Esophagus muscularis mucosa (tissue), 4 donors: ENCODE measurements around the gene ZNF641. TPM values are rescaled to one million over a fixed set of nuclear protein-coding genes. Genes with fewer than 3 reads are reported as not detected.
A peak's percentile ranks its signal among the peaks of the same experiment; 100 is the strongest.

Source experiments
- DNase-seq: peaks from one replicate; pipeline ENCODE4 v3.0.0-alpha.2; 2017; ENCODE audit errors: extremely low spot score
- H3K27ac ChIP-seq, 4 donors: fragments of 200-600 bp; sonication (generic); replicated peaks in 1 of 4; 1 replicate in 3 of 4; 2 replicates in 1 of 4; pipeline ENCODE4 v1.5.1; 2016 to 2019; ENCODE audit warnings: mild to moderate bottlenecking in 1 of 4
- H3K27me3 ChIP-seq, 4 donors: fragments of 200-600 bp; sonication (generic); one replicate each; pipeline versions ENCODE4 v1.5.1 to v1.6.0; 2016 to 2019
- H3K36me3 ChIP-seq, 4 donors: fragments of 200-600 bp; sonication (generic); one replicate each; pipeline ENCODE4 v1.5.1; 2016 to 2019
- H3K4me1 ChIP-seq, 4 donors: fragments of 200-600 bp; sonication (generic); one replicate each; pipeline ENCODE4 v1.5.1; 2016 to 2019
- H3K4me3 ChIP-seq, 4 donors: fragments of 200-600 bp; sonication (generic); 1 replicate in 2 of 4; 2 replicates in 2 of 4; pipeline ENCODE4 v1.5.1; 2016 to 2019; ENCODE audit warnings: mild to moderate bottlenecking in 4 of 4, moderate library complexity in 1 of 4
- H3K9me3 ChIP-seq, 4 donors: fragments of 200-600 bp; sonication (generic); 1 replicate in 3 of 4; 2 replicates in 1 of 4; pipeline ENCODE4 v1.5.1; 2016 to 2019
- EP300 ChIP-seq: sonication (generic); formaldehyde crosslinking; IDR thresholded peaks from one replicate; pipeline ENCODE4 v1.6.1; 2017; ENCODE audit warnings: antibody characterized with exemption
- POLR2A ChIP-seq: fragments of 450-650 bp; IDR thresholded peaks from one replicate; pipeline ENCODE4 v1.6.1; 2017; ENCODE audit warnings: antibody characterized with exemption, moderate library complexity, mild to moderate bottlenecking, low read depth
- POLR2AphosphoS5 ChIP-seq, 2 donors: sonication (generic); formaldehyde crosslinking; IDR thresholded peaks; one replicate each; pipeline ENCODE4 v1.6.1; 2017; ENCODE audit warnings: antibody characterized with exemption in 2 of 2
- WGBS: methylation state at CpG from one replicate; pipeline ENCODE4 v1.1.5; 2018; 5-methylcytosine and 5-hydroxymethylcytosine counted together
- intact Hi-C: fragments of 100-400 bp; cut with DNase I; formaldehyde crosslinking; loops from one replicate; pipeline ENCODE4 v1.15.1; 2023
- total RNA-seq, 4 donors: library from RNA; depleted of rRNA; stranded (reverse); fragments of >200 nt; gene quantifications; one replicate each; pipeline versions ENCODE4 v1.1.0 to v1.2.1, GENCODE V29; 2016
- TF ChIP-seq, protein P1 (sequence below), 3 experiments: fragments of 200-600 bp in 2 of 3; fragments of 450-650 bp in 1 of 3; sonication (generic) in 2 of 3; IDR thresholded peaks; one replicate each; pipeline ENCODE4 v1.5.1; 2017 to 2019; ENCODE audit warnings: antibody characterized with exemption in 3 of 3, mild to moderate bottlenecking in 2 of 3, moderate library complexity in 1 of 3

The ZNF641 gene
- total RNA-seq, 4 donors from 2014 or later: 23.0 to 33.2 (median 29.6) TPM

DNA sequence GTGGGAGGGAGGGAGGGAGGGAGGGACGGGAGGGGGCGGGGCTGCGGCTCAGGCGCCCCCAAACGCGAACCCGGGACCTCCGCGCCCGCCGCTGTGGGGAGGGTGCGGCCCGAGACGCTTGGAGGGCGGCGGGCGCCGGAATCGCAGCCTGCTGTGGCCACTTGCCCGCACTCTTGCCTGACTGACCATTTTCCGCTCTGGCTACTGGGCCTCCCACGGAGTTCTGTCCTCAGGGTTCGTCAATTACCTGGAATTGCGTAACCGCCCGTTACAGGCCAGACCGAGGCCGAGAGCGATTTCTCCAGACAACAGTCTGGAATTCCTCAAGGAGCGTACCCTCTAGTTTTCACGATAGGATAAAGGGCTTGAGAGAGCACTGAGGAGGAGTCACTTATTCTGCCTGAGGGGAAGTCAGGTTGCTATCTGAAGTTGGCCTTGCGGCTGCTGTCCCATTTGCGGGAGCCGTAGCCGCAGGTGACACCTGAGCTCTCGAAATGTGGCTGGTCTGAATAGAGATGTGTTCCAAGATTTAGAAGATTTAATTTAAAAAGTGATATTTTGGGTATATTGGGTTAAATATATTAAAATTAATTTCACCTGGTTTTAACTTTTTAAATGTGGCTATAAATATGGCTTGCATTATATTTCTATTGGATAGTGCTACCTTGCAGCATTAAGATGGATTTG is 446 bp upstream of the ZNF641 start:
- H3K36me3 ChIP-seq: peaks cover 15 to 19% (median 18%) of the 10 kb centered on the region in 4 donors
- peak; percentile 95 for DNase-seq
- peaks cover 15 to 36% (median 29%) of the 10 kb centered on the region in 4 donors for H3K4me1 ChIP-seq
- intact Hi-C loops: no loop called here
- H3K4me3 ChIP-seq: peak overlapping the region; percentile 74 to 81 (median 74)
- H3K27ac ChIP-seq: peak overlapping the region; percentile 94 to 96 (median 94)
- no peak for TF ChIP-seq POLR2A
- no peak for TF ChIP-seq EP300
- TF ChIP-seq, protein P1, sequence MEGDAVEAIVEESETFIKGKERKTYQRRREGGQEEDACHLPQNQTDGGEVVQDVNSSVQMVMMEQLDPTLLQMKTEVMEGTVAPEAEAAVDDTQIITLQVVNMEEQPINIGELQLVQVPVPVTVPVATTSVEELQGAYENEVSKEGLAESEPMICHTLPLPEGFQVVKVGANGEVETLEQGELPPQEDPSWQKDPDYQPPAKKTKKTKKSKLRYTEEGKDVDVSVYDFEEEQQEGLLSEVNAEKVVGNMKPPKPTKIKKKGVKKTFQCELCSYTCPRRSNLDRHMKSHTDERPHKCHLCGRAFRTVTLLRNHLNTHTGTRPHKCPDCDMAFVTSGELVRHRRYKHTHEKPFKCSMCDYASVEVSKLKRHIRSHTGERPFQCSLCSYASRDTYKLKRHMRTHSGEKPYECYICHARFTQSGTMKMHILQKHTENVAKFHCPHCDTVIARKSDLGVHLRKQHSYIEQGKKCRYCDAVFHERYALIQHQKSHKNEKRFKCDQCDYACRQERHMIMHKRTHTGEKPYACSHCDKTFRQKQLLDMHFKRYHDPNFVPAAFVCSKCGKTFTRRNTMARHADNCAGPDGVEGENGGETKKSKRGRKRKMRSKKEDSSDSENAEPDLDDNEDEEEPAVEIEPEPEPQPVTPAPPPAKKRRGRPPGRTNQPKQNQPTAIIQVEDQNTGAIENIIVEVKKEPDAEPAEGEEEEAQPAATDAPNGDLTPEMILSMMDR (IDR thresholded peaks at IDR 0.05): peak in 1 of 3 experiments; percentile 27
- peak; percentile 50 to 61 for TF ChIP-seq POLR2AphosphoS5 (IDR thresholded peaks at IDR 0.05)
- WGBS: 3% methylated on average over 15 of the region's 36 CpGs
- H3K9me3 ChIP-seq: no peaks in the 10 kb centered on the region
- no peaks in the 10 kb centered on the region for H3K27me3 ChIP-seq

DNA sequence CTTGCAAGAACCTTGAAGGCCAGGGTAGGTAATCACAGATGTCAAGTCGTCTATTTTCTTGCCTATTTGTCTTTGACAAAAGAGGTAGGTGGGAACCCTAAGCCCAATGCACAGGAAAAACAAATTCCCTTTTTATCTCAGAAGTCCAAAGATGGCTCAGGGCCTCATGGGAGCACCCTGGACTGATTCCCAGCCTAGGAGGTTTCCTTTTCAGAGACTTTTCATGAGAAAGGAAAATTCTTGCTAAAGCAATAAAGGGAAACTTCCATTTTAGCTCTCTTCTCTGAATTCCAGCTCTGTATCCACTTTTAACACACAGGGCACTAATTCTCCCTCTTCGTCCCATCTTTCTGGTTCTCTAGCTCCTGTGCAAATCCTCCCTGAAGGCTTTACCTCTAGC is 1.2 kb downstream of the ZNF641 start:
- no peak for DNase-seq
- Histone ChIP-seq H3K4me1 (peaks cover 15 to 36% (median 29%) of the 10 kb centered on the region in 4 donors), H3K27me3 (no peaks in the 10 kb centered on the region), H3K36me3 (peaks cover 30 to 36% (median 35%) of the 10 kb centered on the region in 4 donors), H3K9me3 (no peaks in the 10 kb centered on the region), H3K27ac (peak overlapping the region; percentile 94 to 96 (median 94)), H3K4me3 (peak overlapping the region; percentile 74 to 81 (median 74))
- intact Hi-C loops: loop anchor here (5.0 kb wide), 1 partner anchor 147 kb away; the partner anchor contains the start of gene OR10AD1
- TF ChIP-seq, protein P1 (IDR thresholded peaks at IDR 0.05): no peak
- TF ChIP-seq POLR2AphosphoS5 (IDR thresholded peaks at IDR 0.05): no peak
- no peak for TF ChIP-seq EP300
- WGBS: 37% methylated on average over 2 of the region's 2 CpGs

DNA sequence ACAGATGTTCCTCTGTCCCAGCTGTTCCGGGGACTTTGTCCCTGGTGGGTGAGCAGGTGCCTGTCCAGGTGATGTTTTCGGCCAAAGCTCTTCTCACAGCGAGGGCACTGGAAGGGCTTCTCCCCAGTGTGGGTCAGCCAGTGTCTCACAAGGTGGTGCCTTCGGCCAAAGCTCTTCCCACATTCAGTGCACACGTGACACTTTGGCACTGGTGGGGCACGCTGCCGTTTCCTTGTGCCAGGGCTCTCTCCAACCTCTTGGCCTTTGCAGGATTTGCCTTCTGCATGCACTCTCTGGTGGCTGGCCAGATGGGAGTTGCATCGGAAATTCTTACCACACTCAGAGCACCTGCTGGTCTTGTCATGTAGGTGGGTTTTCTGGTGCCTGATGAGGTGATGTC is 7.7 kb downstream of the ZNF641 start:
- H3K9me3 ChIP-seq: no peaks in the 10 kb centered on the region
- no peak overlapping the region for H3K4me3 ChIP-seq
- peaks cover 49 to 78% (median 70%) of the 10 kb centered on the region in 4 donors for H3K36me3 ChIP-seq
- H3K4me1 ChIP-seq: no peaks in the 10 kb centered on the region
- TF ChIP-seq, protein P1 (IDR thresholded peaks at IDR 0.05): no peak
- TF ChIP-seq POLR2A: no peak
- no peak for TF ChIP-seq POLR2AphosphoS5 (IDR thresholded peaks at IDR 0.05)
- no peak for TF ChIP-seq EP300
- H3K27me3 ChIP-seq: no peaks in the 10 kb centered on the region
- no peak overlapping the region for H3K27ac ChIP-seq
- DNase-seq: no peak
- 93% methylated on average over 8 of the region's 8 CpGs for WGBS
- intact Hi-C loops: no loop called here

DNA sequence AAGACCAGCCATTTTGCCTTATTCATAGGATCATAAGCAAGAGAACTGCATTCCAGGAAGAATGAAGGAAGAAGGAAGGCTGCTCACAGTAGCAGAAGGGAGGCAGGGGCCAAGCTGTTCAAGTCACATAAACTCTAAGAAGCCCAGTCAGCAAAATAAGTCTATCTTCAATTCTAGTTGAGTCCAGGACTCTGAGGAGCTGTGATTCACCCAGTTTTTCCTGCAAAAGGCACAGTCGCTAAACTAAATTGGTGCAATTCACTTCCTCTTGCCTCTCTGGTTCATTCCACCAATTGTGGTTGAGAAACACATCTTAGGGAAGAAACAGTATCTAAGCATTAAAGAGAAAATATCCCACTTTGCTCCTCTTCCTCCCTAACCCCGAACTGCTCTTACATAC is 9.8 kb downstream of the ZNF641 start:
- intact Hi-C loops: no loop called here
- no peaks in the 10 kb centered on the region for H3K27me3 ChIP-seq
- TF ChIP-seq POLR2A: no peak
- no peak for TF ChIP-seq EP300
- H3K27ac ChIP-seq: no peak overlapping the region
- H3K36me3 ChIP-seq: peaks cover 32 to 59% (median 51%) of the 10 kb centered on the region in 4 donors
- WGBS: 89% methylated on average over 2 of the region's 2 CpGs
- H3K9me3 ChIP-seq: no peaks in the 10 kb centered on the region
- no peak for DNase-seq
- H3K4me1 ChIP-seq: no peaks in the 10 kb centered on the region
- H3K4me3 ChIP-seq: no peak overlapping the region

DNA sequence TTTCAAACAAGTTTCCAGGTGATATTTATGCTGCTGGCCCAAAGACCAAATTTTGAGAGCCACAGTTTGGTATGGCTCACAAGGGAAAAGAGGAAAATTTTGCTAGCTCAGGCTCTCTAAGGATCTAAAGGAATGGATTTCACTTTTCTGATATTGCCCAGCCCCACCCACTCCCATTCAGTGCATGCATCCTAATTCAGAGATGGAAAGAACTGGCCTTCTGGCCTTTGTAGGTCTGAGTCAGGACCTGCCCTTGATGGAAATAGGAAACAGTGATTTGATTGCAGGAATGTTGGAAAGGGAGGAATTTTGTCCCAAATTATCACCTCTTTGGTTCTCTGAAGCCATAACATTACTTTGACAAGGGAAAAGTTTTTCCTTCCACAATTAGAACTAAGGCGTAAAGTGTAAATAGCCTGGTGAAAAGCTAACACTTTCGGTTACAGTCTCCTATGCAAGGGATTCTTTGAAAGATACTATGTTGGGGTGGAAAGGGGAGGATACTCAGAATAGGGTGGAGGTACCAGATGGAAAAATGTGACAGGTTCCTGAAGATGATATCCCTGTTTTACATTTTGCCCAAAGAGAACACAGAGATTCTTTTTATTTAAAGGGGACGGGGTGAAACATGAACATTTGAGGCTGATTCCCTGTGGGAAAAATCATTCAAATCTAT is 11.1 kb downstream of the ZNF641 start:
- no peak overlapping the region for H3K27ac ChIP-seq
- no peaks in the 10 kb centered on the region for H3K4me1 ChIP-seq
- no peaks in the 10 kb centered on the region for H3K27me3 ChIP-seq
- 83% methylated on average over 3 of the region's 3 CpGs for WGBS
- H3K36me3 ChIP-seq: peaks cover 20 to 46% (median 38%) of the 10 kb centered on the region in 4 donors
- H3K9me3 ChIP-seq: no peaks in the 10 kb centered on the region
- no peak for TF ChIP-seq POLR2AphosphoS5 (IDR thresholded peaks at IDR 0.05)
- TF ChIP-seq EP300: no peak
- TF ChIP-seq POLR2A: no peak
- TF ChIP-seq, protein P1 (IDR thresholded peaks at IDR 0.05): no peak
- no peak for DNase-seq
- intact Hi-C loops: no loop called here
- H3K4me3 ChIP-seq: no peak overlapping the region
